Measurements from ENCODE around the gene TMEM187.

- TF ChIP-seq CTCF (conservative IDR thresholded peaks at IDR 0.05): no peak
- TF ChIP-seq ZFX (IDR thresholded peaks at IDR 0.05): no peak
These were observed 8.7 kb downstream of the TMEM187 start for GRCh38 chrX:153981231-153981630.
